Measurements from ENCODE around the gene SIAH1.

- TF ChIP-seq CTCF (IDR thresholded peaks at IDR 0.05; ENCODE audit: poor library complexity) (no peak), EZH2phosphoT487 (IDR thresholded peaks at IDR 0.05; ENCODE audit: low read depth, severe bottlenecking, unreplicated experiment) (no peak)
These were observed 9.1 kb upstream of the SIAH1 start for GRCh38 chr16:48394355-48394703.

All from hepatocyte (in vitro differentiated cells).